Vagina (tissue), 2 donors: Measurements from ENCODE around the gene GAB2.

Experiments used
- CTCF ChIP-seq, 3 experiments: fragments of 450-650 bp in 2 of 3; fragments of 200-600 bp in 1 of 3; sonication (generic) in 1 of 3; IDR thresholded peaks; one replicate each; pipeline ENCODE4 v1.5.1; 2017 to 2019; ENCODE audit warnings: antibody characterized with exemption in 3 of 3, mild to moderate bottlenecking in 2 of 3, moderate library complexity in 2 of 3
- POLR2A ChIP-seq, 2 donors: fragments of 450-650 bp; IDR thresholded peaks; one replicate each; pipeline ENCODE4 v1.6.1; 2017; ENCODE audit warnings: antibody characterized with exemption in 2 of 2, mild to moderate bottlenecking in 2 of 2, moderate library complexity in 2 of 2

DNA sequence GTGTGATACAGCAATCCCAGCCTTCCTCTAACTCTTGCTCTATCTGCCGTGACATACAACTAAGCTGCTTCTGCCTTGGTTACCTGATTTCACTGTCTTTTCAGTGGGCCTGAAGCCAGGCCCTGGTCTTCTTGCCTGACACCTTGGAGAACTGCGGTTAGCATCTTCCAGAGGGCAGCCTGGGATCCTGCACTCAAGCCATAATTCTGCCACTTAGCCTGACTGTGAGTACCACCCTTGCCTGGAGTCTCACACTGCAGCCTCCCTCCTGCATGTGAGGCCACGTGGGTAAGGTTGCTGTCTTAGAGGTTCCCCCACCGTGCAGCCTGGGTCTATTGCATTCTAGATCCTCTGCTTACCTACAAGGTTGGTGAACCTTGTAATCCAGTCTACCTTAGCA, 193.1 kb downstream of the GAB2 start:
- TF ChIP-seq CTCF (IDR thresholded peaks at IDR 0.05) (no peak), POLR2A (IDR thresholded peaks at IDR 0.05) (no peak)
